ENCODE measurements around the gene TMEM219.
"Not testable (repeated sequence)": the region's sequence is repeated elsewhere in the genome, so short reads cannot be mapped to it uniquely, and the experiment has no call there.

Gene TMEM219
- 26.6 to 38.0 (median 35.2) reads per million in 4 donors for total RNA-seq

GRCh38 chr16:29961479-29962343 is at the start of gene TMEM219:
Gene TMEM219 (plus strand): TSS chr16:29962079. CDS start chr16:29963144, 1,065 bp downstream.
- peak; percentile 88 to 95 (median 89) for DNase-seq

DNA sequence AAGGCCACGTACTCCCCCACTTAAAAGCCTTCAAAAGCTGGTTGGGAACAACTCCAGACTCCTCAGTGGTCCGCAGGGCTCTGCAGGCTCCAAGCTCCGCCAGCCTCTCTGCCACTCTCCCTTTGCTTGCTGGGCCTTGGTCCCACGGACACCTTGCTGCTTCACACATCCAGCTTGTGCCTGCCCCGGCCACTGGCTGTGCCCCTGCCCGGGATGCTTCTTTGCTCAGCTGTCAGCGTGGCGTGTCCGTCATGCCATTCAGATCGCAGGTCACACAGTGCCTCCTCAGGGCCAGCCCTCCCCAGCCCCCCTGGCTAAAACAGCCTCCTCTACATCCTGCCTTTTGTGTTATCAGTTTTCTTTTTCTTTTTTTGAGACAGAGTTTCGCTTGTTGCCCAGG is 49.8 kb upstream of the TMEM219 start:
- no peak for DNase-seq

- DNase-seq, result no peak
These were observed 48.4 kb upstream of the TMEM219 start for GRCh38 chr16:29913514-29913913.

DNA sequence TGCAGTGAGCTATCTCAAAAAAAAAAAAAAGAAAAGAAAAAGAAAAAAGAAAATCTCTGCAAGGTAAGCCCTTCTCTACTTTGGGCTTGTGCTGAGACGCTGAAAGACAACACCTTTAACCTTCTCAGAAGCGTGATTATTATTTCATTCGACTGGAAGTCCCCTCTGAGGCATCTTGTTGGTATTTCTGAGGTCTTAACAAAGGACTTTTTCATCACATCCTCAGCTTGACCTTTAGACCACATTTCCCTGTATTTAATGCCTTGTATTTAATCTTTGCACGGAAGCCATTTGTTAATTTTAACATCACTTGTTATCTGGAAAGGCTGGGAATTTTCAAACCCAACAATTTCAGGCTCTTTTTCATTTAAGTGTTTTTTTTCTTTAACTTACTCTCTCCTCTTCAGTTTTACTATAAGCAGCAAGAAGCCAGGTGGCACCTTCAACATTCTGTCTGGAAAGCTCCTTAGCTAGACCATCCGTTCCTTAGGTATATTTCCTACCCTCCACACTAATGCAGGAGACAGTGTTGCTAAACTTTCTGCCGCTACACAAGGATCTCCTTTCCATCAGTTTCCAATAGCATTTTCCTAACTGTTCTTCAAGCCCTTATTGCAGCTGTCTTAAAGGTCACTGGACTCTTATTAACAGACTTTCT is 46.2 kb upstream of the TMEM219 start:
- no peak for DNase-seq

- no peak for DNase-seq
These were observed 44.9 kb upstream of the TMEM219 start for GRCh38 chr16:29916979-29917378.

DNA sequence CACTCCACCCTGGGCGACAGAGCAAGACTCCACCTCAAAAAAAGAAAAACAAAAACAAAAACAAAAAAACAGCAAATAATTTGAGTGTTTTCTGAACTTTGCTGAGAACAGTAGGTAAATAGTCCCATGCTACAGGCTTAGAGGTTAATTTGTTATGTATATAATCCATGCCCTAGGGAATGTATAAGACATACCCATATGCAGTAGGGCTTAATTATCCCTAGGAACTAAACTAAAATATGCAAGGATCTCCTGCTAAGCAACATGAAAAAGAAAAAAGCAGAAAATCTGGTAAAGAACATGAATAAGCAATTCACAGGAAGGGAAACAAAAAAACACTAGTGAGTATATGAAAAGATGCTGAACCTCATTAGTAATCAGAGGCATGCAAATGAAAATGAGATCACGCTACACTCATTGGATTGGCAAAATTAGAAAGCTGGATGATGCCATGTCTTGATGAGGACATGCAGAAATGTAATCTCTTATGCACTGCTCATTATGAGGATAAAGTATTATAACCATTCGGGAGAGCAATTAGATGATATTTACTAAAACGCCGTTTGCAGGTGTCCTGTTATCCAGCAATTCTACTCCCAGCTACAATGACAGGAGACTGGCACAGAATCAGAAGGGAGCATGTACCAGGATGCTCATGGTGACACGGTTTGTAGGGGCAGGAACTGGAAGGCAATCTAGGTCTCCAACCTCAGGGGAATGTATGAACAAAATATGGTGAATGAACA is 41.4 kb upstream of the TMEM219 start:
- no peak for DNase-seq

- no peak for DNase-seq
These were observed 40.9 kb upstream of the TMEM219 start for GRCh38 chr16:29921034-29921385.

DNA sequence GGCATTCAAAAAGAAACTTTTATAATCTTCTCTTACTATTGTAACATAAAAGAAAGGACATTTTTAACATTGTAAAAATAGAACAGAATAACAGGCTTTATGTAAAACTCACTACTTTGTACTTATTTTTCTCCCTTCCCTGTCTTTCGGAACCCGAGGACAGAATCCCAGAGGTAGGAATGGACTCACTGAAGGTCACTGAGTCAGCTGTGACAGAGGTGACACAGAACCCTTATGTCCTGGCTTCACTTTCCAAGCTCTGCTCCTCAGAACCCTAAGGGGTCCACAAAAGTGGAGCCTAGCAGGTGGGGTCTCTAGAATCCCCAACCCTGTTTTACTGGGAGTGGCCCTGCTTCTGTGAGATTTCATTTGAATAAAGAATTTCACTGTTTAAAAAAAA is 39.6 kb upstream of the TMEM219 start:
- DNase-seq, result no peak

GRCh38 chr16:29922986-29923501 is 38.8 kb upstream of the TMEM219 start:
- DNase-seq, result no peak

DNA sequence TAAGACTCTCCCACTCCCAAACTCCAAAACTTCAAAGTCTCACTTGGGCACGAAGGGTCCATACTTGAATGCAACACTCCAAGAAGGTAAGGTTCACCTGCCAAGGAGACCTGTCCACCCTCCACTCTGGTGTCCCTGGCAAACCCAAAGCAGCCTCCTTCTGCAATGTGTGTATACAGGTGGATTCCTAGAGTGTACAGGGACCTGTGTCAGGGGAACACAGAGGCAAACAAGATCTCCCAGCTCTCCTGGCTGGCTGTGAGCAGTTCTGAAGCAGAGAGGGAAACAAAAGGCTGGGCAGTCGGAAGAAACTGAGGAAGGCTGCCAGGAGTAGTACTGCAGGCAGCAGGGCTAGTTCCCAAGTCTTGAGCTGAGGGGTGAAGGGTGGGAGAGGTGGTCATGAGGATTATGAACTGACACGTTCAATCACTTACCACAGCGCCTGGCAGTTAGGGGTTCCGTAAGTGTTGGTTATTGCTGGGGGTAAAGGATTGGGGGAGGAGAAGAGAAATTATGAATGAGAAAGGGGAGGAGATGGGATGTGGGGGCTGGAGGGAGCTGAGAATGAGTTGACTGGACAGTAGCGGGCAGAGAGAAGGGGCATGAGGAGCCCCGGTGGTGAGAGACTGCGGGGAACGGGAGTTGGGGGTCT is 36.6 kb upstream of the TMEM219 start:
- DNase-seq, result no peak

GRCh38 chr16:29925781-29926710 is 35.8 kb upstream of the TMEM219 start, which contains the start of gene KCTD13:
Gene KCTD13 (minus strand): TSS chr16:29926226. CDS start chr16:29926033, 193 bp downstream.
- DNase-seq, result peak; percentile 75 to 85 (median 85)

- no peak for DNase-seq
These were observed 35.2 kb upstream of the TMEM219 start for GRCh38 chr16:29926711-29927052.

GRCh38 chr16:29927070-29927905 is 34.6 kb upstream of the TMEM219 start:
- DNase-seq, result no peak

DNA sequence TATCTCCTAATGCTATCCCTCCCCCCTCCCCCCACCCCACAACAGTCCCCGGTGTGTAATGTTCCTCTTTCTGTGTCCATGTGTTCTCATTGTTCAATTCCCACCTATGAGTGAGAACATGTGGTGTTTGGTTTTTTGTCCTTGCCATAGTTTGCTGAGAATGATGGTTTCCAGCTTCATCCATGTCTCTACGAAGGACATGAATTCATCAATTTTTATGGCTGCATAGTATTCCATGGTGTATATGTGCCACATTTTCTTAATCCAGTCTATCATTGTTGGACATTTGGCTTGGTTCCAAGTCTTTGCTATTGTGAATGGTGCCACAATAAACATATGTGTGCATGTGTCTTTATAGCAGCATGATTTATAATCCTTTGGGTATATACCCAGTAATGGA is 30.1 kb upstream of the TMEM219 start:
- DNase-seq, result not testable (repeated sequence)

- no peak for DNase-seq
These were observed 21.2 kb upstream of the TMEM219 start for GRCh38 chr16:29940656-29941055.

DNA sequence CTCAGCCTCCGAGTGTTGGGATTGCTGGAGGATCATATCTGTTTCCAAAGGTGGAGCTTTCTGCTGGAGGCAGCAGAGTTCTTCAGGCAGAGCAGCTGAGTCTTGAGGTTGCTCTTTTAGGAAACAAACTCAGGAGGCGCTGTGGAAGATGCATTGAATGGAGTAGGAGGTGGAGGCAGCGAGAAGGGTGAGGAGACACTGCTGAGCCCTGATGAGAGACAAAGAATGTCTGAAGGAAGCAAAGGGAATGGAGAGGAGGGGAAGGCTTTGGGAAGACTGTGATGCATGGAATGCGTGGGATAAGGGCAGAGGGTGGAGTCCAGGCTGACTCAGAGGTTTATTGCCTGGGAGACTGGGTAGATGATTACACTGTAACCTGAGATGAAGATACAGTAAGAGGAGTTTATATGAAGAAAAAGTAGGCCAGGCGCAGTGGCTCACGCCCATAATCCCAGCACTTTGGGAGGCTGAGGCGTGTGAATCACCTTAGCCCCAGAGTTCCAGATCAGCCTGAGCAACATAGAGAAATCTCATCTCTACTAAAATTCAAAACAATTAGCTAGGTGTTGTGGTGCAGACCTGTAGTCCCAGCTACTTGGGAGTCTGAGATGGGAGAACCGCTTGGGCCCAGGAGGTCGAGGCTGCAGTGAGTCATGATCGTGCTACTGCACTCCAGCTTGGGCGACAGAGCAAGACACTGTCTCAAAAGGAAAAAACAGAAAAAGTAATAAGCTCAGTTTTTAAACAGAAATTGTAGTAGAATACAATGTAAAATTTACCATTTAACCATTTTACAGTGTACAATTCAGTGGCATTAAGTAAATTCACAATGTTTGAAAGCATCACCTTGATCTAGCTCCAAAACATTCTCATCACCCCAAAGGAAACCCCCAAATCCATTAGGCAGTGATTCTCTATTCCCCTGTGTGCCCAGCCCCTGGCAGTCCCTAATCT is 17.8 kb upstream of the TMEM219 start:
- no peak for DNase-seq

- DNase-seq, result no peak
These were observed 14.0 kb upstream of the TMEM219 start for GRCh38 chr16:29947897-29948296.

GRCh38 chr16:29950806-29951461 is 10.9 kb upstream of the TMEM219 start:
- no peak for DNase-seq
